Mucosa of rectum (tissue), 2 donors: Measurements from ENCODE around the gene ZNF821.

Experiments
- H3K27ac ChIP-seq, 2 donors: one replicate each; pipeline ENCODE4 v1.7.0; 2013; ENCODE audit warnings: inconsistent platforms in 2 of 2, low read depth in 2 of 2, low read length in 2 of 2
- H3K27me3 ChIP-seq, 2 donors: one replicate each; pipeline ENCODE4 v1.7.0; 2013; ENCODE audit warnings: low read length in 2 of 2; ENCODE audit not compliant: control insufficient read depth in 2 of 2, insufficient read depth in 2 of 2
- H3K36me3 ChIP-seq, 2 donors: one replicate each; pipeline ENCODE4 v1.7.0; 2013; ENCODE audit warnings: low read length in 2 of 2; ENCODE audit not compliant: control insufficient read depth in 2 of 2, insufficient read depth in 2 of 2
- H3K4me1 ChIP-seq, 2 donors: one replicate each; pipeline ENCODE4 v1.7.0; 2013; ENCODE audit warnings: low read length in 2 of 2, mild to moderate bottlenecking in 1 of 2; ENCODE audit not compliant: control insufficient read depth in 2 of 2, insufficient read depth in 2 of 2
- H3K4me3 ChIP-seq, 2 donors: one replicate each; pipeline ENCODE4 v1.7.0; 2013; ENCODE audit warnings: low read length in 2 of 2
- H3K9ac ChIP-seq, 2 donors: one replicate each; pipeline ENCODE4 v1.7.0; 2013; ENCODE audit warnings: low read length in 2 of 2, low read depth in 1 of 2, mild to moderate bottlenecking in 1 of 2
- H3K9me3 ChIP-seq, 2 donors: one replicate each; pipeline ENCODE4 v1.7.0; 2013; ENCODE audit warnings: low read length in 2 of 2; ENCODE audit not compliant: control insufficient read depth in 2 of 2
- donor health status: healthy.
- donor health status: Normal muscosa, but diverticular disease.

Gene ZNF821

GRCh38 chr16:71865173-71865863 lies 18.7 kb downstream of the ZNF821 start:
- Histone ChIP-seq H3K9ac (no peak overlapping the region), H3K9me3 (no peaks in the 10 kb centered on the region), H3K4me3 (no peak overlapping the region), H3K36me3 (peaks cover 22 to 33% of the 10 kb centered on the region in 2 donors), H3K27ac (no peak overlapping the region), H3K4me1 (no peaks in the 10 kb centered on the region), H3K27me3 (no peaks in the 10 kb centered on the region)

DNA sequence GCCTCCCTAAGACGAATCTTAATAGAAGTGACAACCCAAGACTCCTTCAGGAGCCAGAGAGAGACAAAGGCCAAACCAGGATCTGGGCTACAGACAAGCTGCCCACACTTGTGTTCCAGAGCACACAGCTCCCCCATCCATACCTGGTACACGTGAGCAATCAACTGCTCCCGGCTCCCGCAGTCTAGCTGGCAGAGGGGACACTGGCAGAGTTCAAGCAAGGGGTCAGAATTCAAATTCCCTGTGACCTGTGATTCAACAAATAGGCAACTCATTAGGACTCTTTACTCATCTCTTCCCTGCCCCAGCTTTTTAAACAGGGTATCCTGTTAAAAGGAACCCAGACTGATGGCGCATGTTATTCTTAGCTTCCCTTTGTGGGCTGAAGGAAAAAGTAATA lies 20.0 kb downstream of the ZNF821 start:
- Histone ChIP-seq H3K27me3 (no peaks in the 10 kb centered on the region), H3K4me1 (no peaks in the 10 kb centered on the region), H3K9ac (no peak overlapping the region), H3K27ac (no peak overlapping the region), H3K36me3 (peaks cover 27 to 46% of the 10 kb centered on the region in 2 donors), H3K9me3 (no peaks in the 10 kb centered on the region), H3K4me3 (no peak overlapping the region)

DNA sequence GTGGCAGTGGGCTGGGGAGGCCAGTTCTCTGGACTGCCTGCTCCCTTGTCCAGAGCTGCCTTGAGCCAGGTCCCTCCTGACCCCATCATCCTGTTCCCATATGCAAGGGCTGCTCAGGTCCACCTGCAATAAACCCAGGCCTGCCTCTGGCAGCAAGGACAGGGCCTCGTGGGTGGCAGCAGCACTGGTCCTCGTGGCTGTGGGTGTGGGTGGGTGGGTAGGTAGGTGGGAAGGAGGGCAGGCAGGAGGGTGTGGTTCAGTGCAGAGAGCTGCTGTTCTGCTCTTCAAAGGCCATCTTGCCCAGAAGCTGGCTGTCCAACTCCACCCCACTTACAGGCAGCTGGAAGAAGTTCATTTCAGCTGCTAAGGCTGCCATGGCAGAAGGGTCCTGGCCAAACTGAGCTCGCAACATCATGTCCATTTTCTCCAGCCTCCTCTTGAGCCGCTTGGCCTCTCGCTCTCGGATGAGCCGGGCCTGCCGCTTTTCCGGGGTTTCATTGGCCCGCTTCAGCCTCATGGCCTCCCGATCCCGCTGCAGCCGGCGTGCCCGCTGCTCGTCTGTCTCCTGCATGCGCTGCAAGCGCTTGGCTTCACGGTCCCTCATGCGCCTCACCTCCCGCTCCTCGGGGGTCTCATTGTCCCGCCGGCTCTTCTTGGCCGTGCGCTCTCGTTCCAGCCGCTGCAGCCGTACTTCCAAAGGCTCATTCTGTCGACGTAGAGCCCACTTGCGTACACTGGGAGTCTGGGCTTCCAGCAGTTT lies 24.0 kb downstream of the ZNF821 start:
- Histone ChIP-seq H3K27ac (no peak overlapping the region), H3K9ac (no peak overlapping the region), H3K4me3 (no peak overlapping the region), H3K9me3 (no peaks in the 10 kb centered on the region), H3K27me3 (no peaks in the 10 kb centered on the region), H3K4me1 (no peaks in the 10 kb centered on the region), H3K36me3 (peaks cover 29 to 48% of the 10 kb centered on the region in 2 donors)

DNA sequence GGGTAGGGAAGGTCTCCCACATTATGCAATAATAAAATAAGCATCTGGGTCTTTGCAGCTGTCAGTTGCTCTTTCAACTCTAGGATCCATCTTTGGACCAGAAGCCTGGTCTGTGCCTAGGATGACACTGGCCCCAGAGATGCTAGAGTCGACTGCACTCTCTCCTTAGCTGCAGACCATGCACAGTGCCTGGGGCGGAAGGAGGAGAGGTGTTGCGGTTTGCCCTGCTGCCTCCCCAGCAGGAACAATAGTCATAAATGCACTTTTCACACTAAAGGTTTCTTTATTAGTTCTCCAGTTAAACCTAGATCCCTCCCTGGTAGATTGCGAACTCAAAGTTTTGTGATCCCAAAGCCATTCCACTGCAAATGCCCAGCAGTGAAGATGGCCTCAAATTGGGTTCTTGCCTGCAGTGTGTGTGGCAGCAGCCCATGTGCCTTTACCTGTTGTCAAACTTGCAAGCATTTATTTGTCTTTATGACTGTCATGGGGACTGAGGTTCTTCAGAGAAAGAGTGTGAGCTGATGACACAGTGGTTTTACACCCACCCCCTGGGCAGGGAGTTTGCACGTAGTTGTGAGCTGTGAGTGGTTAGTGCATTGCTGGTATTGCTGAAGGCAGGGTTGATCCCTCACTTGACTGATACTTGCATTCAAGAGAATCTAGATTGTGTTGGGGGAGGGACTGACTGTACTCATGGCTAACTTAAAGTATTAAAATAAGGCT lies 27.9 kb downstream of the ZNF821 start:
- Histone ChIP-seq H3K4me3 (no peak overlapping the region), H3K27me3 (no peaks in the 10 kb centered on the region), H3K4me1 (peaks cover 0 to 3% of the 10 kb centered on the region in 2 donors), H3K27ac (no peak overlapping the region), H3K9ac (no peak overlapping the region), H3K9me3 (no peaks in the 10 kb centered on the region), H3K36me3 (peaks cover 33 to 51% of the 10 kb centered on the region in 2 donors)

- Histone ChIP-seq H3K36me3 (peaks cover 45 to 53% of the 10 kb centered on the region in 2 donors), H3K9me3 (no peaks in the 10 kb centered on the region), H3K9ac (no peak overlapping the region), H3K27me3 (no peaks in the 10 kb centered on the region), H3K27ac (peak overlapping the region in 1 of 2 donors; percentile 38), H3K4me3 (no peak overlapping the region), H3K4me1 (peaks cover 0 to 3% of the 10 kb centered on the region in 2 donors)
Observed at GRCh38 chr16:71854369-71854948, 29.5 kb downstream of the ZNF821 start.

DNA sequence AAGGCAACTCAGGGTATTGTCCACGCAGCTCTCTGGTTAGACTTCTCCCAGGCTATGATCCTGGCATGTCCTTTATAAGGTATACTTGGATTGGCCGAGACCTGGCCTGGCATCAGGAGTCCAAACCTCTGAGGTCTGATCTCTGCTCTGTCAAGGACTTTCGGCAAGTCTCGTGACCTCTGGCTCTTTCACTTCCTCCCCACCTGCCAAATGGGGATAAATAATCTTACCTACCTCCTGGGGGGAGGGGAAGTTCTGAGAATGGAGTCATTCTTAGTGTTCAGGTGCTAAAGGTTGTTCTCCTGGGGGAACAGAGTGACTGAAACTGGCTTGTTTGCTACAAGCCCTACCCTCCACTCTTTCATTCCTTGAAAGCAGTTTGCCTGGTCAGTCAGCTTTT lies 30.6 kb downstream of the ZNF821 start:
- no peaks in the 10 kb centered on the region for H3K27me3 ChIP-seq
- H3K36me3 ChIP-seq = peaks cover 44 to 55% of the 10 kb centered on the region in 2 donors
- no peak overlapping the region for H3K9ac ChIP-seq
- no peak overlapping the region for H3K4me3 ChIP-seq
- peaks cover 0 to 3% of the 10 kb centered on the region in 2 donors for H3K4me1 ChIP-seq
- peak overlapping the region in 1 of 2 donors; percentile 38 for H3K27ac ChIP-seq
- H3K9me3 ChIP-seq = no peaks in the 10 kb centered on the region

DNA sequence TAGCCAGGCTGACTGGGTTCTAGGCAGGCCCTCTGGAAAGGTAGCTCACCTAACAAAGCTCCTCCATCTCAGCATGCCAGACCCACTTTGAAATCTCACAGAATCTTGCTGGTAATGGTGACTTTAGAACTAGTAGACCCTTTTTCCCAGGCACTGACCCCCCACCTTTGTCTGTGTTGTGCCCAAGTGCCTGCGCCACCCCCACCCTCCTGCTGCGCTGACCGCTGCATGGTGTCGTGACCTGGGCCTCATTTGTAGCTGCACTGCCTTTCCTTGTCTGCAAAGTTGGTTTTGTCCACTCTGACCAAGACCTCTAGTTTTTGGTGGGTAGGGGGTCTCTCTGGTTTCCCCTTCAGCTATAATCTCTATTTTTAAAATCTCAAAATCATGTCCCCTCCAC lies 31.4 kb downstream of the ZNF821 start:
- Histone ChIP-seq H3K4me1 (peaks cover 0 to 3% of the 10 kb centered on the region in 2 donors), H3K27ac (no peak overlapping the region)

DNA sequence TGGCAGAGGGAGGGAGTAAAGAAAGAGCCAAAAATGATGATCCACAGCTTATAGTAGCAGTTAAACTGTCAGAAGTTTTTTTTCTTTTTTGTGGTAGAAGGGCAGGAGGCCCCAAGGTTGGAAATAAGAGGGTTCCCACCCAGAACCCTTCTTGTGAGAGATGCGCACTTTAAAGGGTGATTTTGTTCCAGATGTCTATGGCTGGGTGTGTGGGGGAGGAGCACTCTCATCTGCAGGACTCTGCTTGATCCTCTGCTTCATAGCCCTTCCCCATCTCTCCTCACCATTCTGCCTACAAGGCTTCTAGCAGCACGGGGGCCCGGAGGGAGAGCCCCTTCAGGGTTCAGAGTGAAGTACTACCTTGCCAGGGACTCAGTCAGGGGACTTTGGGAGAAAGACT lies 31.8 kb downstream of the ZNF821 start:
- peaks cover 2 to 3% of the 10 kb centered on the region in 2 donors for H3K4me1 ChIP-seq
- H3K9me3 ChIP-seq = no peaks in the 10 kb centered on the region
- no peak overlapping the region for H3K27ac ChIP-seq
- no peak overlapping the region for H3K4me3 ChIP-seq
- no peaks in the 10 kb centered on the region for H3K27me3 ChIP-seq
- no peak overlapping the region for H3K9ac ChIP-seq
- peaks cover 43 to 50% of the 10 kb centered on the region in 2 donors for H3K36me3 ChIP-seq

More for the DNA sequence above, 31.4 kb downstream of the ZNF821 start:
- Histone ChIP-seq H3K4me3 (no peak overlapping the region), H3K36me3 (peaks cover 47 to 54% of the 10 kb centered on the region in 2 donors), H3K9ac (no peak overlapping the region), H3K27me3 (no peaks in the 10 kb centered on the region), H3K9me3 (no peaks in the 10 kb centered on the region)

- no peaks in the 10 kb centered on the region for H3K27me3 ChIP-seq
- H3K27ac ChIP-seq = no peak overlapping the region
- peaks cover 43 to 50% of the 10 kb centered on the region in 2 donors for H3K36me3 ChIP-seq
- H3K9ac ChIP-seq = no peak overlapping the region
- no peaks in the 10 kb centered on the region for H3K9me3 ChIP-seq
- H3K4me1 ChIP-seq = peaks cover 6% of the 10 kb centered on the region in 2 donors
- H3K4me3 ChIP-seq = no peak overlapping the region
Observed at GRCh38 chr16:71851746-71852145, 32.2 kb downstream of the ZNF821 start.
